ENCODE data around the gene NEK1.
A peak's percentile ranks its signal among the peaks of the same experiment; 100 is the strongest.
"Not testable (repeated sequence)": the region's sequence is repeated elsewhere in the genome, so short reads cannot be mapped to it uniquely, and the experiment has no call there.

Gene NEK1

GRCh38 chr4:169493164-169493524 lies 119.2 kb downstream of the NEK1 start:
- DNase-seq = no peak

GRCh38 chr4:169492436-169493163 lies 119.8 kb downstream of the NEK1 start:
- peak; percentile 22 for DNase-seq

- DNase-seq = no peak
Observed at GRCh38 chr4:169491211-169491610, 121.2 kb downstream of the NEK1 start.

GRCh38 chr4:169489306-169489705 lies 123.1 kb downstream of the NEK1 start:
- no peak for DNase-seq

GRCh38 chr4:169485791-169486742 lies 126.3 kb downstream of the NEK1 start:
- peak; percentile 38 for DNase-seq

- DNase-seq = no peak
Observed at GRCh38 chr4:169485086-169485485, 127.3 kb downstream of the NEK1 start.

- DNase-seq = no peak
Observed at GRCh38 chr4:169484485-169484884, 127.9 kb downstream of the NEK1 start.

- DNase-seq = no peak
Observed at GRCh38 chr4:169464080-169464479, 148.3 kb downstream of the NEK1 start.

GRCh38 chr4:169460081-169460480 lies 152.3 kb downstream of the NEK1 start:
- DNase-seq = no peak

GRCh38 chr4:169458575-169458974 lies 153.8 kb downstream of the NEK1 start:
- no peak for DNase-seq

- DNase-seq = not testable (repeated sequence)
Observed at GRCh38 chr4:169452644-169453043, 159.7 kb downstream of the NEK1 start.

GRCh38 chr4:169448935-169449334 lies 163.4 kb downstream of the NEK1 start:
- DNase-seq = not testable (repeated sequence)

- no peak for DNase-seq
Observed at GRCh38 chr4:169446824-169447223, 165.6 kb downstream of the NEK1 start.

- DNase-seq = no peak
Observed at GRCh38 chr4:169443748-169444147, 168.6 kb downstream of the NEK1 start.

GRCh38 chr4:169440446-169440845 lies 171.9 kb downstream of the NEK1 start:
- no peak for DNase-seq

- DNase-seq = no peak
Observed at GRCh38 chr4:169439244-169439643, 173.1 kb downstream of the NEK1 start.

- DNase-seq = no peak
Observed at GRCh38 chr4:169438057-169438480, 174.3 kb downstream of the NEK1 start.

- no peak for DNase-seq
Observed at GRCh38 chr4:169437299-169438047, 174.9 kb downstream of the NEK1 start.

- DNase-seq = no peak
Observed at GRCh38 chr4:169436734-169437133, 175.6 kb downstream of the NEK1 start.

- no peak for DNase-seq
Observed at GRCh38 chr4:169428376-169428775, 184.0 kb downstream of the NEK1 start.

GRCh38 chr4:169427727-169428126 lies 184.7 kb downstream of the NEK1 start:
- DNase-seq = not testable (repeated sequence)

- DNase-seq = no peak
Observed at GRCh38 chr4:169420291-169420690, 192.1 kb downstream of the NEK1 start.

GRCh38 chr4:169418846-169419245 lies 193.5 kb downstream of the NEK1 start:
- no peak for DNase-seq
